Astrocyte (in vitro differentiated cells and primary cell): ENCODE measurements around the gene PPP3R1. TPM values are rescaled to one million over a fixed set of nuclear protein-coding genes. Genes with fewer than 3 reads are reported as not detected.

Experiments used
- DNase-seq: peaks from one replicate; pipeline ENCODE4 v3.0.0-alpha.2; 2010; ENCODE audit warnings: low read depth
- FAIRE-seq: peaks from 2 replicates; lab custom pipeline; 2011; peaks lifted over from hg19 to GRCh38; lab: Jason Lieb, UNC
- H2AFZ ChIP-seq: 2 replicates; pipeline ENCODE4 v1.6.0; 2012; ENCODE audit warnings: low read depth, low read length, inconsistent platforms
- H3K27ac ChIP-seq: 2 replicates; pipeline ENCODE4 v1.5.1; 2011; ENCODE audit warnings: low read depth, low read length, inconsistent platforms
- H3K27me3 ChIP-seq: 2 replicates; pipeline ENCODE4 v1.6.0; 2011; ENCODE audit warnings: low read length, inconsistent platforms; ENCODE audit not compliant: insufficient read depth
- H3K36me3 ChIP-seq: 2 replicates; pipeline ENCODE4 v1.5.1; 2011; ENCODE audit warnings: low read length, inconsistent platforms; ENCODE audit not compliant: insufficient read depth
- H3K4me1 ChIP-seq: 2 replicates; pipeline ENCODE4 v1.5.1; 2011; ENCODE audit warnings: low read length, inconsistent platforms; ENCODE audit not compliant: insufficient read depth
- H3K4me2 ChIP-seq: 2 replicates; pipeline ENCODE4 v1.6.0; 2012; ENCODE audit warnings: low read length, inconsistent platforms
- H3K4me3 ChIP-seq: 2 replicates; pipeline ENCODE4 v1.5.1; 2011; ENCODE audit warnings: low read depth, mild to moderate bottlenecking, low read length, inconsistent platforms; ENCODE audit not compliant: insufficient read depth
- H3K79me2 ChIP-seq: 2 replicates; pipeline ENCODE4 v1.6.0; 2012; ENCODE audit warnings: mild to moderate bottlenecking, low read length, inconsistent platforms; ENCODE audit not compliant: insufficient read depth
- H3K9ac ChIP-seq: 2 replicates; pipeline ENCODE4 v1.6.0; 2012; ENCODE audit warnings: mild to moderate bottlenecking, low read length, inconsistent platforms
- H3K9me3 ChIP-seq: 2 replicates; pipeline ENCODE4 v1.5.1; 2012; ENCODE audit warnings: low read depth, mild to moderate bottlenecking, low read length, inconsistent platforms; ENCODE audit not compliant: insufficient read depth
- H4K20me1 ChIP-seq: 2 replicates; pipeline ENCODE4 v1.6.0; 2012; ENCODE audit warnings: low read length, inconsistent platforms; ENCODE audit not compliant: insufficient read depth
- H3K27ac Mint-ChIP-seq: one replicate; pipeline ENCODE4 v1.8.0; 2021; ENCODE audit warnings: mild to moderate bottlenecking, mixed read lengths; ENCODE audit not compliant: unreplicated experiment
- H3K27me3 Mint-ChIP-seq: one replicate; pipeline ENCODE4 v1.8.0; 2021; ENCODE audit warnings: low read depth, mixed read lengths; ENCODE audit not compliant: unreplicated experiment
- H3K36me3 Mint-ChIP-seq: one replicate; pipeline ENCODE4 v1.8.0; 2021; ENCODE audit warnings: low read depth, mixed read lengths; ENCODE audit not compliant: unreplicated experiment
- H3K4me1 Mint-ChIP-seq: one replicate; pipeline ENCODE4 v1.8.0; 2021; ENCODE audit warnings: low read depth, mixed read lengths; ENCODE audit not compliant: unreplicated experiment
- H3K4me3 Mint-ChIP-seq: one replicate; pipeline ENCODE4 v1.8.0; 2021; ENCODE audit warnings: mild to moderate bottlenecking, moderate library complexity, mixed read lengths; ENCODE audit not compliant: unreplicated experiment
- H3K9me3 Mint-ChIP-seq: one replicate; pipeline ENCODE4 v1.8.0; 2021; ENCODE audit warnings: mild to moderate bottlenecking, mixed read lengths; ENCODE audit not compliant: unreplicated experiment
- CTCF ChIP-seq: IDR thresholded peaks from 2 replicates; pipeline ENCODE4 v1.5.1; 2011; ENCODE audit warnings: low read depth, mild to moderate bottlenecking, inconsistent platforms, low read length, moderate library complexity; ENCODE audit not compliant: insufficient read depth
- EZH2 ChIP-seq: IDR thresholded peaks from 2 replicates; pipeline ENCODE4 v1.6.1; 2012; ENCODE audit warnings: mild to moderate bottlenecking, low read length, inconsistent platforms; ENCODE audit not compliant: insufficient read depth
- total RNA-seq: library from RNA; stranded (reverse); gene quantifications from 2 replicates; pipeline ENCODE4 v1.2.1, GENCODE V29; 2021

The PPP3R1 gene
- total RNA-seq, 1 donor from 2014 or later, result 80.6 TPM

GRCh38 chr2:68163641-68164040 is 88.7 kb downstream of the PPP3R1 start:
- peaks cover 16% of the 10 kb centered on the region for H3K36me3 Mint-ChIP-seq

GRCh38 chr2:68158134-68158447 is 94.2 kb downstream of the PPP3R1 start:
- peak overlapping the region; percentile 97 for H3K4me3 Mint-ChIP-seq
- H3K9me3 ChIP-seq, result no peaks in the 10 kb centered on the region
- H3K4me1 ChIP-seq, result peaks cover 13% of the 10 kb centered on the region
- peaks cover 60% of the 10 kb centered on the region for H3K79me2 ChIP-seq
- no peaks in the 10 kb centered on the region for H3K27me3 ChIP-seq
- peak overlapping the region; percentile 99 for H3K27ac ChIP-seq
- H3K9me3 Mint-ChIP-seq, result no peaks in the 10 kb centered on the region
- H3K27me3 Mint-ChIP-seq, result no peaks in the 10 kb centered on the region
- H3K36me3 ChIP-seq, result peaks cover 29% of the 10 kb centered on the region
- H3K36me3 Mint-ChIP-seq, result peaks cover 9% of the 10 kb centered on the region
- H3K4me2 ChIP-seq, result peak overlapping the region; percentile 94
- DNase-seq (no peak), FAIRE-seq (no peak)
- H3K9ac ChIP-seq, result peak overlapping the region; percentile 97
- peak overlapping the region; percentile 75 for H2AFZ ChIP-seq
- TF ChIP-seq CTCF, result no peak
- TF ChIP-seq EZH2, result no peak
- H3K27ac Mint-ChIP-seq, result peak overlapping the region; percentile 99
- H4K20me1 ChIP-seq, result peaks cover 4% of the 10 kb centered on the region
- peak overlapping the region; percentile 97 for H3K4me3 ChIP-seq
- peaks cover 12% of the 10 kb centered on the region for H3K4me1 Mint-ChIP-seq

More at GRCh38 chr2:68163641-68164040, 88.7 kb downstream of the PPP3R1 start:
- Histone ChIP-seq H3K27ac (no peak overlapping the region), H3K4me2 (no peak overlapping the region), H3K9ac (no peak overlapping the region), H4K20me1 (peaks cover 10% of the 10 kb centered on the region), H3K9me3 (no peaks in the 10 kb centered on the region), H2AFZ (no peak overlapping the region), H3K79me2 (peaks cover 30% of the 10 kb centered on the region), H3K4me1 (peaks cover 10% of the 10 kb centered on the region), H3K36me3 (peaks cover 51% of the 10 kb centered on the region), H3K4me3 (no peak overlapping the region), H3K27me3 (no peaks in the 10 kb centered on the region)
- no peak for DNase-seq
- Mint-ChIP-seq H3K27me3 (no peaks in the 10 kb centered on the region), H3K9me3 (no peaks in the 10 kb centered on the region), H3K4me1 (peaks cover 2% of the 10 kb centered on the region), H3K27ac (no peak overlapping the region), H3K4me3 (no peak overlapping the region)
- no peak for FAIRE-seq
- TF ChIP-seq EZH2 (no peak), CTCF (no peak)

- Mint-ChIP-seq H3K9me3 (no peaks in the 10 kb centered on the region), H3K27me3 (no peaks in the 10 kb centered on the region), H3K4me3 (peak within 1 kb of the TSS; percentile 97), H3K27ac (peak within 1 kb of the TSS; percentile 99), H3K36me3 (peaks cover 7% of the 10 kb centered on the region), H3K4me1 (peaks cover 12% of the 10 kb centered on the region)
- H3K27ac ChIP-seq, result peak within 1 kb of the TSS; percentile 99
- TF ChIP-seq EZH2 (no peak), CTCF (no peak)
- H3K27me3 ChIP-seq, result no peaks in the 10 kb centered on the region
- H2AFZ ChIP-seq, result peak within 1 kb of the TSS; percentile 92
- H3K4me2 ChIP-seq, result peak within 1 kb of the TSS; percentile 94
- peaks cover 4% of the 10 kb centered on the region for H4K20me1 ChIP-seq
- FAIRE-seq, result no peak
- peaks cover 24% of the 10 kb centered on the region for H3K36me3 ChIP-seq
- H3K4me1 ChIP-seq, result peaks cover 13% of the 10 kb centered on the region
- H3K79me2 ChIP-seq, result peaks cover 57% of the 10 kb centered on the region
- DNase-seq, result peak; percentile 89
- peak within 1 kb of the TSS; percentile 97 for H3K9ac ChIP-seq
- no peaks in the 10 kb centered on the region for H3K9me3 ChIP-seq
- H3K4me3 ChIP-seq, result peak within 1 kb of the TSS; percentile 97
These were observed 94.8 kb downstream of the PPP3R1 start, which contains the start of gene PNO1 for GRCh38 chr2:68157402-68158133. PNO1 (plus strand) TSS chr2:68157888; CDS start chr2:68157935, 47 bp downstream.
